H1 (cell line): ENCODE measurements around the gene NALF2. TPM values are rescaled to one million over a fixed set of nuclear protein-coding genes. Genes with fewer than 3 reads are reported as not detected.

Source experiments
- CTCF ChIA-PET: fragments of 300-600 bp; sonication (Branson Sonifier 250); formaldehyde crosslinking; loops from one replicate; lab custom pipeline; 2021; ENCODE audit not compliant: partially characterized antibody; lab: Charles Lee
- POLR2A ChIA-PET: fragments of 300-600 bp; sonication (Branson Sonifier 250); formaldehyde crosslinking; loops from one replicate; lab custom pipeline; 2021; ENCODE audit warnings: inconsistent platforms; ENCODE audit not compliant: partially characterized antibody; lab: Charles Lee
- DNase-seq, 2 experiments: peaks; one replicate each; pipeline versions ENCODE4 v3.0.0 to v3.0.0-alpha.2; 2010 to 2022; ENCODE audit warnings: low spot score in 2 of 2, low read depth in 1 of 2, mixed read lengths in 1 of 2
- FAIRE-seq: peaks from 2 replicates; lab custom pipeline; 2011; peaks lifted over from hg19 to GRCh38; lab: Jason Lieb, UNC
- H2AFZ ChIP-seq: 2 replicates; pipeline ENCODE4 v1.8.1; 2012; ENCODE audit warnings: low read length, inconsistent platforms
- H2AK5ac ChIP-seq: 2 replicates; pipeline ENCODE4 v1.6.1; 2013; ENCODE audit warnings: low read depth, low read length
- H2BK120ac ChIP-seq: replicated peaks from 2 replicates; pipeline ENCODE3; 2013; ENCODE audit warnings: low read depth, low read length, inconsistent platforms
- H2BK12ac ChIP-seq: 2 replicates; pipeline ENCODE4 v1.6.1; 2013; ENCODE audit warnings: low read depth, low read length
- H2BK15ac ChIP-seq: 2 replicates; pipeline ENCODE4 v1.6.1; 2013; ENCODE audit warnings: low read length
- H2BK20ac ChIP-seq: 2 replicates; pipeline ENCODE4 v1.6.1; 2013; ENCODE audit warnings: low read length
- H2BK5ac ChIP-seq: 2 replicates; pipeline ENCODE4 v1.6.1; 2013; ENCODE audit warnings: low read depth, low read length
- H3K14ac ChIP-seq: 2 replicates; pipeline ENCODE4 v1.6.1; 2013; ENCODE audit warnings: inconsistent platforms; ENCODE audit not compliant: insufficient read length
- H3K18ac ChIP-seq: 2 replicates; pipeline ENCODE4 v1.6.1; 2013; ENCODE audit warnings: low read length; ENCODE audit errors: extremely low read depth
- H3K23ac ChIP-seq: 2 replicates; pipeline ENCODE4 v1.6.1; 2013; ENCODE audit warnings: inconsistent platforms; ENCODE audit not compliant: insufficient read length
- H3K23me2 ChIP-seq: 2 replicates; pipeline ENCODE4 v1.6.1; 2013; ENCODE audit warnings: low read depth, low read length
- H3K27ac ChIP-seq: 2 replicates; pipeline ENCODE4 v1.6.1; 2011; ENCODE audit warnings: low read depth, low read length, inconsistent platforms
- H3K27me3 ChIP-seq, 4 experiments: replicated peaks in 1 of 4; 1 replicate in 1 of 4; 2 replicates in 3 of 4; pipeline versions ENCODE4 v1.6.1 to v1.8.1; 2011 to 2013; ENCODE audit warnings: low read length in 3 of 4, mild to moderate bottlenecking in 3 of 4, inconsistent platforms in 2 of 4, mixed read lengths in 2 of 4, moderate library complexity in 1 of 4; ENCODE audit not compliant: control insufficient read depth in 3 of 4, insufficient read depth in 3 of 4; ENCODE audit errors: extremely low read depth in 1 of 4
- H3K36me3 ChIP-seq, 4 experiments: 2 replicates each; pipeline versions ENCODE4 v1.6.1 to v1.8.1; 2011 to 2013; ENCODE audit warnings: mild to moderate bottlenecking in 4 of 4, low read length in 3 of 4, moderate library complexity in 2 of 4, control low read depth in 1 of 4, inconsistent platforms in 1 of 4; ENCODE audit not compliant: insufficient read depth in 4 of 4, control insufficient read depth in 2 of 4
- H3K4ac ChIP-seq: replicated peaks from 2 replicates; pipeline ENCODE3; 2013; ENCODE audit warnings: low read length, low read depth, mixed read lengths, inconsistent platforms; ENCODE audit not compliant: insufficient read length
- H3K4me1 ChIP-seq, 4 experiments: replicated peaks in 1 of 4; 1 replicate in 1 of 4; 2 replicates in 3 of 4; pipeline versions ENCODE4 v1.6.1 to v1.8.1; 2011 to 2013; ENCODE audit warnings: low read length in 3 of 4, inconsistent platforms in 2 of 4, mixed read lengths in 1 of 4; ENCODE audit not compliant: insufficient read depth in 4 of 4, control insufficient read depth in 3 of 4
- H3K4me2 ChIP-seq, 2 experiments: 2 replicates each; pipeline versions ENCODE4 v1.6.1 to v1.8.1; 2011 to 2013; ENCODE audit warnings: low read depth in 2 of 2, low read length in 2 of 2, control low read depth in 1 of 2, inconsistent platforms in 1 of 2, mild to moderate bottlenecking in 1 of 2; ENCODE audit not compliant: insufficient read depth in 1 of 2
- H3K4me3 ChIP-seq, 4 experiments: fragments of 200-600, 300-600 bp in 1 of 4; sonication (generic), shearing (Covaris generic), sonication (Bioruptor Twin) in 1 of 4; 2 replicates each; pipeline versions ENCODE4 v1.5.1 to v1.8.1; 2011 to 2016; ENCODE audit warnings: low read length in 4 of 4, low read depth in 3 of 4, control low read depth in 2 of 4, inconsistent platforms in 2 of 4, mild to moderate bottlenecking in 2 of 4, mixed read lengths in 1 of 4, moderate library complexity in 1 of 4; ENCODE audit not compliant: insufficient read depth in 2 of 4; ENCODE audit errors: extremely low read depth in 1 of 4
- H3K56ac ChIP-seq: replicated peaks from 2 replicates; pipeline ENCODE3; 2013; ENCODE audit warnings: low read depth, mild to moderate bottlenecking, mixed read lengths, low read length, inconsistent platforms; ENCODE audit not compliant: insufficient read length
- H3K79me1 ChIP-seq: 2 replicates; pipeline ENCODE4 v1.6.1; 2013; ENCODE audit warnings: low read depth, low read length, control low read depth
- H3K79me2 ChIP-seq, 2 experiments: 2 replicates each; pipeline versions ENCODE4 v1.6.1 to v1.8.1; 2012 to 2013; ENCODE audit warnings: low read length in 2 of 2, mild to moderate bottlenecking in 2 of 2, inconsistent platforms in 1 of 2; ENCODE audit not compliant: insufficient read depth in 2 of 2, control insufficient read depth in 1 of 2
- H3K9ac ChIP-seq, 4 experiments: replicated peaks in 1 of 4; 1 replicate in 1 of 4; 2 replicates in 3 of 4; pipeline versions ENCODE4 v1.6.1 to v1.8.1; 2011 to 2013; ENCODE audit warnings: low read depth in 3 of 4, low read length in 3 of 4, control low read depth in 2 of 4, mild to moderate bottlenecking in 2 of 4, moderate library complexity in 2 of 4, inconsistent platforms in 1 of 4; ENCODE audit errors: extremely low read depth in 1 of 4
- H3K9me3 ChIP-seq, 2 experiments: 2 replicates each; pipeline versions ENCODE4 v1.6.1 to v1.8.1; 2012 to 2013; ENCODE audit warnings: mild to moderate bottlenecking in 2 of 2, moderate library complexity in 2 of 2, control low read depth in 1 of 2, inconsistent platforms in 1 of 2, low read depth in 1 of 2, low read length in 1 of 2, mixed read lengths in 1 of 2; ENCODE audit not compliant: insufficient read depth in 2 of 2
- H4K20me1 ChIP-seq, 2 experiments: replicated peaks in 1 of 2; 2 replicates each; pipeline versions ENCODE3 to v1.8.1; 2011 to 2013; ENCODE audit warnings: inconsistent platforms in 2 of 2, low read length in 2 of 2, mild to moderate bottlenecking in 1 of 2; ENCODE audit not compliant: insufficient read depth in 2 of 2, control insufficient read depth in 1 of 2
- H4K5ac ChIP-seq: 2 replicates; pipeline ENCODE4 v1.6.1; 2013; ENCODE audit warnings: low read length, low read depth, mixed read lengths, inconsistent platforms; ENCODE audit not compliant: insufficient read length
- H4K8ac ChIP-seq: 2 replicates; pipeline ENCODE4 v1.8.0; 2013; ENCODE audit warnings: mild to moderate bottlenecking, moderate library complexity, low read length, inconsistent platforms; ENCODE audit not compliant: insufficient read depth; ENCODE audit errors: extremely low read depth
- H4K91ac ChIP-seq: replicated peaks from 2 replicates; pipeline ENCODE3; 2013; ENCODE audit warnings: low read length, mixed read lengths, inconsistent platforms; ENCODE audit not compliant: insufficient read length
- BCL11A ChIP-seq, 2 experiments: IDR thresholded peaks; one replicate each; pipeline ENCODE4 v1.6.1; 2011; ENCODE audit warnings: low read depth in 2 of 2, low read length in 2 of 2, mild to moderate bottlenecking in 2 of 2
- BRCA1 ChIP-seq: IDR thresholded peaks from 2 replicates; pipeline ENCODE4 v1.6.1; 2012; ENCODE audit warnings: low read depth, low read length, improper control_type of control experiment
- CHD2 ChIP-seq: IDR thresholded peaks from 2 replicates; pipeline ENCODE4 v1.6.1; 2012; ENCODE audit warnings: low read length, improper control_type of control experiment
- CREB1 ChIP-seq: IDR thresholded peaks from 2 replicates; pipeline ENCODE4 v1.6.1; 2012; ENCODE audit warnings: inconsistent platforms
- EGR1 ChIP-seq: IDR thresholded peaks from 2 replicates; pipeline ENCODE4 v1.6.1; 2011; ENCODE audit warnings: low read depth, low read length, borderline replicate concordance
- FOSL1 ChIP-seq: IDR thresholded peaks from 2 replicates; pipeline ENCODE4 v1.6.1; 2011; ENCODE audit warnings: mild to moderate bottlenecking, low read depth, low read length, moderate library complexity; ENCODE audit not compliant: insufficient read depth
- HDAC6 ChIP-seq: IDR thresholded peaks from one replicate; pipeline ENCODE4 v1.7.1; 2012; ENCODE audit warnings: low read depth, mild to moderate bottlenecking, inconsistent platforms, low read length, moderate library complexity
- KDM1A ChIP-seq: fragments of 200-600, 300-600 bp; sonication (generic); IDR thresholded peaks from 2 replicates; pipeline ENCODE4 v1.7.1; 2016; ENCODE audit warnings: mild to moderate bottlenecking, low read length, borderline replicate concordance
- KDM4A ChIP-seq: IDR thresholded peaks from one replicate; pipeline ENCODE4 v1.7.1; 2012; ENCODE audit warnings: low read depth, mild to moderate bottlenecking, moderate library complexity, low read length, inconsistent platforms; ENCODE audit not compliant: severe bottlenecking
- PHF8 ChIP-seq: fragments of 200-600 bp; sonication (generic); conservative IDR thresholded peaks from 2 replicates; pipeline ENCODE4 v1.7.1; 2012; ENCODE audit warnings: low read depth, mild to moderate bottlenecking, inconsistent platforms, low read length, moderate library complexity
- RBBP5 ChIP-seq: IDR thresholded peaks from 2 replicates; pipeline ENCODE4 v1.7.1; 2012; ENCODE audit warnings: low read depth, mild to moderate bottlenecking, inconsistent platforms, low read length, moderate library complexity, borderline replicate concordance
- SP2 ChIP-seq: IDR thresholded peaks from 2 replicates; pipeline ENCODE4 v1.6.1; 2012; ENCODE audit warnings: mild to moderate bottlenecking, low read length, inconsistent platforms
- SRF ChIP-seq: IDR thresholded peaks from 2 replicates; pipeline ENCODE4 v1.6.1; 2011; ENCODE audit warnings: mild to moderate bottlenecking, low read depth, low read length, moderate library complexity
- TAF7 ChIP-seq: optimal IDR thresholded peaks from 2 replicates; pipeline ENCODE3; 2011; ENCODE audit warnings: low read depth, mild to moderate bottlenecking, inconsistent platforms, low read length, moderate library complexity, borderline replicate concordance
- WGBS, 2 experiments: shearing (Covaris generic) in 1 of 2; methylation state at CpG; one replicate each; pipeline versions ENCODE4 v1.1.6 to v1.1.7; 2013 to 2015; ENCODE audit warnings: low lambda C conversion rate in 2 of 2, mixed read lengths in 2 of 2, inconsistent platforms in 1 of 2, low coverage in 1 of 2, missing lambda C conversion rate in 1 of 2; ENCODE audit not compliant: insufficient replicate concordance in 2 of 2, insufficient coverage in 1 of 2, insufficient read length in 1 of 2; ENCODE audit errors: extremely low coverage in 1 of 2, missing lambda C conversion rate in 1 of 2; 5-methylcytosine and 5-hydroxymethylcytosine counted together
- polyA plus RNA-seq, 7 experiments: library from polyadenylated mRNA; depleted of rRNA in 3 of 7; stranded (reverse) in 5 of 7; unstranded in 2 of 7; fragments of >200 nt in 5 of 7; fragments of 200-250 nt in 2 of 7; gene quantifications; 1 replicate in 5 of 7; 2 replicates in 1 of 7; 4 replicates in 1 of 7; pipeline versions ENCODE4 v1.2.1 to v1.2.3, GENCODE V29; 2011 to 2013; ENCODE audit warnings: missing spikeins in 2 of 7, mixed read lengths in 2 of 7
- total RNA-seq: library from RNA; stranded (reverse); fragmentation: NEBNext Ultra II Directional; extraction: Animal tissue kit (Norgen Biotek cat#: 25700); gene quantifications from 2 replicates; pipeline ENCODE4 v1.2.1, GENCODE V29; 2021

The NALF2 gene
- total and polyA plus RNA-seq, 2 of the 8 experiments (the other 6 are each of a cell fraction or from before 2014, with no cell fraction given): 7.5 to 15.6 TPM

GRCh38 chrX:69510914-69511513 is 6.9 kb downstream of the NALF2 start:
- Histone ChIP-seq H3K27me3 (peaks cover 0 to 4% (median 2%) of the 10 kb centered on the region in 4 experiments; a peak in 3 of 7 replicates), H3K4me2 (no peak overlapping the region), H3K56ac (no peak overlapping the region), H3K79me2 (peaks cover 0 to 12% of the 10 kb centered on the region in 2 experiments; a peak in 1 of 4 replicates), H2AK5ac (no peak overlapping the region), H3K14ac (no peak overlapping the region), H3K36me3 (0 out of 8 replicates have a peak, but pooled peaks cover 0 to 4% (median 0%) of the 10 kb centered on the region in 4 experiments), H2BK12ac (no peak overlapping the region), H2BK20ac (no peak overlapping the region), H3K27ac (no peak overlapping the region), H3K4me1 (peaks cover 0 to 7% (median 4%) of the 10 kb centered on the region in 4 experiments; a peak in 6 of 7 replicates), H3K4ac (no peak overlapping the region), H4K8ac (no peak overlapping the region), H2BK120ac (no peak overlapping the region), H3K23me2 (peaks cover 2% of the 10 kb centered on the region; the same call in 1 of the 2 replicates), H4K91ac (no peak overlapping the region), H4K5ac (no peak overlapping the region), H3K79me1 (no peaks in the 10 kb centered on the region), H3K23ac (no peak overlapping the region), H3K9ac (no peak overlapping the region), H2AFZ (no peak overlapping the region), H3K9me3 (no peaks in the 10 kb centered on the region), H3K18ac (no peak overlapping the region), H2BK5ac (no peak overlapping the region), H4K20me1 (peaks cover 9 to 23% of the 10 kb centered on the region in 2 experiments), H3K4me3 (no peak overlapping the region), H2BK15ac (no peak overlapping the region)
- DNase-seq (no peak), FAIRE-seq (no peak)
- ChIA-PET POLR2A (no interaction called here), CTCF (interaction anchor here (1.2 to 1.5 kb wide), 2 partner anchors 27 to 519 kb away, joined by 3 to 4 read pairs; no protein-coding TSS in a partner anchor)
- no CpG with 5 or more reads among the region's 3 CpGs for WGBS, 2 experiments
- TF ChIP-seq BCL11A (IDR thresholded peaks at IDR 0.05; ENCODE audit: low read depth in 2 of 2, low read length in 2 of 2) (no peak), KDM4A (no peak), SRF (no peak), TAF7 (no peak), FOSL1 (no peak), HDAC6 (no peak), SP2 (no peak), PHF8 (no peak), CHD2 (no peak), RBBP5 (no peak), EGR1 (no peak), BRCA1 (no peak), KDM1A (no peak), CREB1 (no peak)
